Limb (tissue), 2 donors: Measurements from ENCODE around the gene TRNAU1AP.

Source experiments
- DNase-seq, 2 donors: peaks; one replicate each; pipeline ENCODE4 v3.0.0-alpha.2; 2016; ENCODE audit errors: extremely low spot score in 2 of 2

Gene TRNAU1AP

GRCh38 chr1:28604962-28605361, 52.1 kb downstream of the TRNAU1AP start:
- no peak for DNase-seq

- no peak for DNase-seq
Observed at GRCh38 chr1:28606771-28607170, 53.9 kb downstream of the TRNAU1AP start.

GRCh38 chr1:28613175-28613574, 60.3 kb downstream of the TRNAU1AP start:
- no peak for DNase-seq
